DLD1 (cell line): ENCODE results near the gene CPD.
"Not testable (repeated sequence)": the region's sequence is repeated elsewhere in the genome, so short reads cannot be mapped to it uniquely, and the experiment has no call there.

Experiments used
- in situ Hi-C: cut with HindIII; loops from 2 replicates; pipeline ENCODE4 v1.10.0; 2017; ENCODE audit warnings: low sequenced_read_pairs

CPD gene

DNA sequence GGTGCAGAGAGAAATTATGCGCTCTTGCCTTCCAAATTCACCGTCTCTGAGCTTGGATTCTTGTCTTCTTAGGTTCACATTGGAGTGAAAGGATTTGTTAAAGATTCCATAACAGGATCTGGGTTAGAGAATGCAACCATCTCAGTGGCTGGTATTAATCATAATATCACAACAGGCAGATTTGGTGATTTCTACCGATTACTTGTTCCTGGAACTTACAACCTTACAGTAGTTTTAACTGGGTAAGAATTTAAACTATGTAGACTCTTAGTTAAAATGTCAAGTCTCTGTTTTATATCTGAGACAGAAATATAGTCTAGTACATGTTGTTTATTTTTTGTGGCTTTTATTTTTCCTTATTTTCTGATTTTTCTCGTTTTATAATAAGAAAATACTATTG is 42.9 kb downstream of the CPD start:
- in situ Hi-C loops, result no loop called here

- in situ Hi-C loops, result no loop called here
These were observed 43.4 kb downstream of the CPD start for GRCh38 chr17:30422171-30422570.

GRCh38 chr17:30424471-30424870 is 45.7 kb downstream of the CPD start:
- in situ Hi-C loops, result no loop called here

DNA sequence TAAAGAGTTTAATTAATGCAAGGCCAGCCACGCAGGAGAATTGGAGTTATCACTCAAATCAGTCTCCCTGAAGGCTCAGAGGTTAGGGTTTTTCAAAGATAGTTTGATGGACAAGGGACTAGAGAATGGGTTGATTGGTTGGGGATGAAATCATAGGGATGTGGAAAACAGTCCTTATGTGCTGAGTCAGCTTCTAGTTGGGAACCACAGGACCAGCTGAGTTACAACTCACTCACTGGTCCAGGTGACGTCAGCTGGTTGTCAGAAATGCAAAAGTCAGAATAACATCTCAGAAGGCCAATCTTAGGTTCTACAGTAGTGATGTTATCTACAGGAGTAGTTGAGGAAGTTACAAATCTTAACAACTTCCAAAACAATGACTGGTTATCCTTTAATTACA is 47.6 kb downstream of the CPD start:
- in situ Hi-C loops, result no loop called here

DNA sequence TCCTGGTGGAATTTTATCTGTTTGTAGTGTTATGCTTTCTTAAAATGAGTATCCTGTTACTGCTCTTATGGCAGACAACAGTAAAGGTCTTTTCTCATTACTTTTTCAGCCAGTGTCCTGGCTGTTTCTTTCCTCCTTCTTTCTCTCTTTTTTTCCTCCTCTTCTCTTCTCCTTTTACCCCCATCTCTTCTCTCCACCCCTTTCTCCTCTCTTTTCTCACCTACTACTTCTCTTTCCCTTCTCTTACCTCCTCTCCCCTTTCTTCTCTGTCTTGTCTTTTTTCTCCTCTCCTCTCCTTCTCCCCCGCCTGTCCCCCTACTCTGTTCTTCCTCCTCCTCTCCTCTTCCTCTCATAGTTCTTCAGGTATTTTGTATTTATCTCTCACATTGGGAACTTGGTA is 48.9 kb downstream of the CPD start:
- in situ Hi-C loops, result no loop called here

- in situ Hi-C loops, result no loop called here
These were observed 50.4 kb downstream of the CPD start for GRCh38 chr17:30429155-30429554.

- in situ Hi-C loops, result no loop called here
These were observed 54.8 kb downstream of the CPD start for GRCh38 chr17:30433514-30433913.

GRCh38 chr17:30436729-30437128 is 58.0 kb downstream of the CPD start:
- in situ Hi-C loops, result no loop called here

DNA sequence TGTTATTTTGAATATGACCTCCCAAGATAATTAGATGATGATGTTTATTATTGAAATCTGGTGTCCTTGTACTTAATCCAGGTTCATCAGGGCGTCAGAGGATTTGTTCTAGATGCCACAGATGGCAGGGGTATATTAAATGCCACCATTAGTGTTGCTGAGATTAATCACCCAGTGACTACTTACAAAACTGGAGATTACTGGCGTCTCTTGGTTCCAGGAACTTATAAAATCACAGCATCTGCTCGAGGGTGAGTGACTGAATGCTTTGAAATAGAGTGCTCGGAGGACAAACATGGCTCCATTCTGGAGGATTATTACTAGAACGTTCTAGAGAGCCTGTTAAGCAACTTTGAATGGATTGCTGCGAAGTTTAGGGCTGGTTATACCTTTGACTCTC is 65.0 kb downstream of the CPD start:
- in situ Hi-C loops, result no loop called here

DNA sequence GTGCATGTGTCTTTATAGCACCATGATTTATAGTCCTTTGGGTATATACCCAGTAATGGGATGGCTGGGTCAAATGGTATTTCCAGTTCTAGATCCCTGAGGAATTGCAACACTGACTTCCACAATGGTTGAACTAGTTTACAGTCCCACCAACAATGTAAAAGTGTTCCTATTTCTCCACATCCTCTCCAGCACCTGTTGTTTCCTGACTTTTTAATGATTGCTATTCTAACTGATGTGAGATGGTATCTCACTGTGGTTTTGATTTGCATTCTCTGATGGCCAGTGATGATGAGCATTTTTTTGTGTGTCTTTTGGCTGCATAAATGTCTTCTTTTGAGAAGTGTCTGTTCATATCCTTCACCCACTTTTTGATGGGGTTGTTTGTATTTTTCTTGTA is 67.9 kb downstream of the CPD start:
- in situ Hi-C loops, result not testable (repeated sequence)

DNA sequence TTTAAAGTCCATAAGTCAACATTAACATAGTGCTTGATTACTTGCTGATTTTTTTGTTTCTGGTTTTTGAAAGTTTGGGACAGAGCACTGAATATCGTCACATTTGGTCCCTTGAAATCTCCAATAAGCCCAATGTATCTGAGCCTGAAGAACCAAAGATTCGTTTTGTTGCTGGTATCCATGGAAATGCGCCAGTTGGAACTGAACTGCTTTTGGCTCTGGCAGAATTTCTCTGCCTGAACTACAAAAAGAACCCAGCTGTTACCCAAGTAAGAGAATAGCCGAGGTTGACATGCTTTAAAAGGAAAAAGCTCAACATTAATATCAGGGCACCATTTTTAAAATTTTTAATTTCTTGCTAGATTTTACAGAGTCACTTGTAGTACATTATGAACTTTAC is 70.8 kb downstream of the CPD start:
- in situ Hi-C loops, result no loop called here

- in situ Hi-C loops, result no loop called here
These were observed 71.6 kb downstream of the CPD start for GRCh38 chr17:30450125-30451027.

DNA sequence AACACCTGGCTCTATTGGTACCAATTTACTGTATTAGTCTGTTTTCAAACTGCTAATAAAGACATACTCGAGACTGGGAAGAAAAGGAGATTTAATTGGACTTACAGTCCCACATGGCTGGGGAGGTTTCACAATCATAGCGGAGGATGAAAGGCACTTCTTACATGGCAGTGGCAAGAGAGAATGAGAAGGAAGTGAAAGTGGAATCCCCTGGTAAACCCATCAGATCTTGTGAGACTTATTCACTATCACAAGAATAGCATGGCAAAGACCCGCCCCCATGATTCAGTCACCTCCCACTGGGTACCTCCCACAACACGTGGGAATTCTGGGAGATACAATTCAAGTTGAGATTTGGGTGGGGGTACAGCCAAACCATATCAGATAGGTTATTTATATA is 75.9 kb downstream of the CPD start:
- in situ Hi-C loops, result no loop called here

DNA sequence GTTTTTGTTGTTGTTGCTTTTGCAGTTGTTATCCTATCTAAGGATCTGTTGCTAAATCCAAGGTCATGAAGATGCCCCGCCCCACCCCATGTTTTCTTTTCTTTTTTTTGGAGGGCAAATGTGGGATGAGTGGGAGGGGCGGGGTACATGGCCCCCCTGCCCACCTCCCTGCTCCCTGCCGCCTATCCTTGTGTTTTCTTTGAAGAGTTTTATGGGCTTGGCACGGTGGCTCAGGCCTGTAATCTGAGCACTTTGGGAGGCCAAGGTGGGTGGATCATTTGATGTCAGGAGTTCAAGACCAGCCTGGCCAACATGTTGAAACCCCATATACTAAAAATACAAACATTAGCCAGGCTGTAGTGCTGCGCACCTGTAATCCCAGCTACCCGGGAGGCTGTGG is 79.6 kb downstream of the CPD start:
- in situ Hi-C loops, result no loop called here

GRCh38 chr17:30458797-30459413 is 80.2 kb downstream of the CPD start:
- in situ Hi-C loops, result not testable (repeated sequence)

DNA sequence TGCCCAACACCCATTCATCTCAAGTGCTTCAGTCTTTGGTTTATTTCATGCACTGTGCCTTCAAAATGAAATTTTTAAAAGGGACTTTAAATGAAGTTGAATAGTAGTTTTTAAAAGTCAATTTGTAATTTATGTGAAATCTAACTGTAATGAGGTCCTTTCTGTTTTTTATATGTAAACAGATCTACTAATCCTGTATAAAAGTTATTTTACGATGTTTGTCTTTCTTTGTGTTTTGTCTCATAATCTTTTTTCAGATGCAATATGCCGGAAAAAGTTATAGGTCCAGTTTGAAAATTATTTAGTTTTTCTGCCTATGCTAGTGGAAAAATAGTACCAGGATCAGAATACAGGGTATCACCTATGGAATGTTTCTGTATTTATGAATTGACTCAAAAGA is 89.7 kb downstream of the CPD start:
- in situ Hi-C loops, result no loop called here

GRCh38 chr17:30472238-30472890 is 93.6 kb downstream of the CPD start:
- in situ Hi-C loops, result no loop called here

DNA sequence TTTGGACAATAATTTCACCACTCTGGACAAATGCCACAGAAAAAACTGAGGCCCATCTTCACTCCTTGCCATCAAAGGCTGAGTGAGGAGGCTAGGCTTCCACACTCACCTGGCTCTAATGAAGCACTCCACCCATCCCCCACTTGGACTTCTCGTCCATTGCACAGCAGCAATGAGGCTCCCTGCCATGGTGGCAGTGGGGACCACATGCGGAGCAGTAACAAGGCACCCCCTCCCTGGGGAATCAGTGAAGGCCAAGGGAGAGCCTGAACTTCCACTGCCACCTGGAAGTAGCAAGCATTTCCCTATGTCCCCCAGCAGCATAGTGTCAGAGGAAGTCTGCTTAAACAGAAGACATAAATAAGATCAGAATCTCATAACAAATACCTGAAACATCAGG is 96.5 kb downstream of the CPD start:
- in situ Hi-C loops, result no loop called here

GRCh38 chr17:30476726-30477082 is 98.0 kb downstream of the CPD start:
- in situ Hi-C loops, result no loop called here

DNA sequence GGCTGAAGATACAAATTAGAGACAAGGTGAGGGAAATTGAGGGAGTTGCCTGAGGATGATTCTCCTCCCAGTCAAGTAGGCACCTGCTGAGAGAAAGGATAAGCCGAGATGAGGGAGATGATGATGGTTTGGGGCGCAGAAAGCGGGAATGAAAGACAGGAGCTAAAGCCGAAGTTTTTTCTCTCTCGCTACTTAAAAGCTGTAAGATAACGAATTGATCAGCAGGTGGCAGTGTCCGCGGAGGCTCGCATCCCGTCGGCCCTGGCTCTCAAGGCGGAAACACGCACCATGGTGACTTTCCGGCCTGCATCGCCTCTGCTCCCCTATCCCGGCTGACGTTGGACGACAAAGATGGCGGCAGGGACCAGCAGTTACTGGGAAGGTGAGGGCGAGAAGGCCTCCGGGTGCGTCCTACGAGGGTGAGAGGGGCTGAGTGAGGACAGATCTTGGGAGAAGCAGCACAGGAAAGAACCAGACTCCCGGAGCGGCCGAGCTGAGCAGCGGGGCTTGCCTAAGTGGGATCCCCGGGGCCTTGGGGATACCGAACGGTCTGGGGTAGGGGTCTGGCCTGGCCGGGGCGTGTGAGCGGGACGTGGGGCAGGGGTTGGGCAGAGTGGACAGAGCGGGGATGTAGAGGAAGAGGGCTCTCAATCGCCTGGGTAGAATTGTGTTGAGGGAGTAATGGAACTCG is 98.5 kb downstream of the CPD start, which contains the start of gene GOSR1:
GOSR1 (plus strand) TSS at position 326 of the 691 bp plus-strand sequence; CDS start at position 352, 26 bp downstream.
- in situ Hi-C loops, result no loop called here

GRCh38 chr17:30477774-30478115 is 99.0 kb downstream of the CPD start:
- in situ Hi-C loops, result no loop called here
